Stimulated activated naive B cell treated with anti-CD40 and anti-IgM and Interleukin-4, amounts not matched to agents 10 μg/mL and 1 μg/mL and 100 μg/mL, for 72 hours (primary cell): ENCODE results near the gene TPR.
A peak's percentile ranks its signal among the peaks of the same experiment; 100 is the strongest.
"Not testable (repeated sequence)": the region's sequence is repeated elsewhere in the genome, so short reads cannot be mapped to it uniquely, and the experiment has no call there.

Experiments used
- ATAC-seq, 2 donors: fragments of 150-1000 bp; cut with Tn5 transposase; replicated peaks; 2 replicates each; pipeline ENCODE4 v1.10.0; 2021; ENCODE audit warnings: moderate library complexity in 1 of 2
- DNase-seq: peaks from one replicate; pipeline ENCODE4 v3.0.0; 2021
- H3K27ac Mint-ChIP-seq: one replicate; pipeline ENCODE4 v1.8.0; 2022; ENCODE audit warnings: mild to moderate bottlenecking, mixed read lengths
- H3K27me3 Mint-ChIP-seq, 2 donors: one replicate each; pipeline ENCODE4 v1.8.0; 2022; ENCODE audit warnings: mixed read lengths in 2 of 2
- H3K36me3 Mint-ChIP-seq, 2 donors: one replicate each; pipeline ENCODE4 v1.8.0; 2022; ENCODE audit warnings: mixed read lengths in 2 of 2, mild to moderate bottlenecking in 1 of 2
- H3K4me1 Mint-ChIP-seq, 2 donors: one replicate each; pipeline ENCODE4 v1.8.0; 2022; ENCODE audit warnings: mixed read lengths in 2 of 2, mild to moderate bottlenecking in 1 of 2
- H3K4me3 Mint-ChIP-seq, 2 donors: one replicate each; pipeline ENCODE4 v1.8.0; 2022; ENCODE audit warnings: mild to moderate bottlenecking in 2 of 2, mixed read lengths in 2 of 2, moderate library complexity in 1 of 2
- H3K9me3 Mint-ChIP-seq, 2 donors: one replicate each; pipeline ENCODE4 v1.8.0; 2022; ENCODE audit warnings: mixed read lengths in 2 of 2, mild to moderate bottlenecking in 1 of 2

Gene TPR

DNA sequence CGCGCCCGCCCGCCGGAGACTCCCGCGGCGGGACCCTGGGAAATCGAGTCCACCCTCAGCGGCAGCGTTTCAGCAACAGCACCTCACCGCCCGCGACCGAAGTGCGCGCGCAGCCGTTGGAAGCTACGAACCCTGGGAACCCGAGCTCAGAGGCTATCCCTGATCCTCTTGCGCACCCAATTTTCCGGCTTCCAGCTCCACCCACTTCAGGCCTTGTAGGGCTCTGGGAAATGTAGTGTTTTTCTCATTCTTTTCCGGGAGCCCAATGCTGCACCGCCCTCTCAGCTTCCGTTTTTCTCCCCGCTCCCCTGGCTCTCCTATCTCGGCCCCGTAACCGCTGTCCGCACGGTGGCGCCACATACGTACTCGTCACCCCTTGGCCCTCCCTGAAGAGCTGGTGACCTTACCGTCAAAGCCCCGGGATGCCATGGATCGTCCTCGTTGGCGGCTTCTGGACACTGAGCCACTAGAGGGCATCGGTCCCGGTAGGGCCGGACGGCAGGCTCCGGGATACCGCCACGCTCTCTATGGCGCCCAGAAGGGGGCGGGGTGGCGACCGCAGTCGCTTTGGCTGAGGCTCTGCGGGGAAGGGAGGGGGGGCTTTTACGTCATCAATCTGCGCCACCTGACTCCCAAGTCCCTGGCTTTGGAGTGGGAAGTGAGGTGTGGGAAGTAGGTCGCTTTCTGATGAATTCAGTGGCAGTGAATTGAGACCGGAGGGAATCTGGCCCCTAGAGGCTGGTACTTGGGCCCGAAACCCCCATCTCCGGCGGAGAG lies at the start of gene TPR, which contains the start of gene ODR4:
TPR (minus strand) TSS at position 102 of the 777 bp plus-strand sequence. CDS start 225 bp downstream, outside the sequence.
ODR4 (plus strand) TSS at position 687 of the 777 bp plus-strand sequence. CDS start 3,948 bp downstream, outside the sequence.
- Mint-ChIP-seq H3K36me3 (peaks cover 17 to 21% of the 10 kb centered on the region in 2 donors), H3K9me3 (no peaks in the 10 kb centered on the region), H3K27ac (peak within 1 kb of the TSS; percentile 99), H3K27me3 (no peaks in the 10 kb centered on the region), H3K4me1 (peaks cover 5 to 19% of the 10 kb centered on the region in 2 donors), H3K4me3 (peak within 1 kb of the TSS; percentile 95 to 98)
- peak; percentile 87 to 88 for ATAC-seq
- peak; percentile 98 for DNase-seq

GRCh38 chr1:186424539-186424938 lies 49.5 kb upstream of the TPR start:
- Mint-ChIP-seq H3K4me3 (no peak overlapping the region), H3K9me3 (no peaks in the 10 kb centered on the region), H3K27ac (no peak overlapping the region), H3K36me3 (peaks cover 6 to 21% of the 10 kb centered on the region in 2 donors), H3K27me3 (no peaks in the 10 kb centered on the region), H3K4me1 (no peaks in the 10 kb centered on the region)
- DNase-seq = no peak
- ATAC-seq = no peak

GRCh38 chr1:186421446-186421845 lies 46.4 kb upstream of the TPR start:
- Mint-ChIP-seq H3K4me1 (no peaks in the 10 kb centered on the region), H3K4me3 (no peak overlapping the region), H3K36me3 (peaks cover 11 to 29% of the 10 kb centered on the region in 2 donors), H3K9me3 (no peaks in the 10 kb centered on the region), H3K27me3 (no peaks in the 10 kb centered on the region), H3K27ac (no peak overlapping the region)
- ATAC-seq (no peak), DNase-seq (no peak)

DNA sequence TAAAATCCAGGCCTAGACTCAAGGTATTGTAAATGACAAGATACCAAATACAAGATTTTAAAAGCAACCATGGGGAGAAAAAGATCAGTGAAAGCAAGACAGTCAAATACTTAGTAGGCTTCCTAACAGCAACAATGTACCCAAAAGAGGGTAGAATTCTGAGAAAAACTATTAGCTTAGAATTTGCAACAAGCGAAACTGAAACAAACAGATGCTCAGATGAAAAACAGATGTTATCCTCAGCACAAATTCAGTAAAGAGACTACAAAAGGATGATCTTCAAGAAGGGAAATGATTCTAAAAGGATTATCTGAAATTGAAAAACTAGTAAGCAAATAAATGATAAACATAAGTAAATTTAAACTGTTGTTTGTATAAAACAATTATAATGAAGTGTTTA lies 45.9 kb upstream of the TPR start:
- H3K4me1 Mint-ChIP-seq = no peaks in the 10 kb centered on the region
- H3K36me3 Mint-ChIP-seq = peaks cover 11 to 25% of the 10 kb centered on the region in 2 donors
- no peak overlapping the region for H3K4me3 Mint-ChIP-seq
- H3K27me3 Mint-ChIP-seq = no peaks in the 10 kb centered on the region
- no peak overlapping the region for H3K27ac Mint-ChIP-seq
- DNase-seq (no peak), ATAC-seq (no peak)
- H3K9me3 Mint-ChIP-seq = no peaks in the 10 kb centered on the region

DNA sequence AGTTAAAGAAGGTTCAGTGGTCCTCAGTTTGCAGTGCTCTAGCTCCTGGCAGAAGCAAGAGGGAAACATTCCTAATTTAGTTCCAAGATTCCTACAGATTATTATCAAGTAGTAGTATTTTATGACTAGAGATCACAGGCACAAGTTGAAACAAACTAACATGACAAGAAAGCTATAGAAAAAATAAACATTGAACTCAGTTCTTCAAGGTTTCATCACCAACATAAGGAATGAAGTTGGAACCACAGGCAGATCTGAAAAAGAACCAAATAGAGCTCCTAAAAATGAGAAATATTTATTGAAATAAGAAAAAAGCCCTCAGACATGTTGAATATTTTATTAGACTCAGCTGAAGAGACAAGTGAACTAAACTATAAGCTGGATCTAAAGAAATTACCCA lies 45.3 kb upstream of the TPR start:
- Mint-ChIP-seq H3K27me3 (no peaks in the 10 kb centered on the region), H3K9me3 (no peaks in the 10 kb centered on the region), H3K36me3 (peaks cover 13 to 28% of the 10 kb centered on the region in 2 donors), H3K4me1 (no peaks in the 10 kb centered on the region), H3K27ac (no peak overlapping the region), H3K4me3 (no peak overlapping the region)
- ATAC-seq (no peak), DNase-seq (no peak)

GRCh38 chr1:186418503-186418902 lies 43.5 kb upstream of the TPR start:
- H3K27ac Mint-ChIP-seq = no peak overlapping the region
- H3K4me1 Mint-ChIP-seq = no peaks in the 10 kb centered on the region
- no peaks in the 10 kb centered on the region for H3K9me3 Mint-ChIP-seq
- peaks cover 14 to 29% of the 10 kb centered on the region in 2 donors for H3K36me3 Mint-ChIP-seq
- H3K4me3 Mint-ChIP-seq = no peak overlapping the region
- no peak for DNase-seq
- no peaks in the 10 kb centered on the region for H3K27me3 Mint-ChIP-seq
- no peak for ATAC-seq

DNA sequence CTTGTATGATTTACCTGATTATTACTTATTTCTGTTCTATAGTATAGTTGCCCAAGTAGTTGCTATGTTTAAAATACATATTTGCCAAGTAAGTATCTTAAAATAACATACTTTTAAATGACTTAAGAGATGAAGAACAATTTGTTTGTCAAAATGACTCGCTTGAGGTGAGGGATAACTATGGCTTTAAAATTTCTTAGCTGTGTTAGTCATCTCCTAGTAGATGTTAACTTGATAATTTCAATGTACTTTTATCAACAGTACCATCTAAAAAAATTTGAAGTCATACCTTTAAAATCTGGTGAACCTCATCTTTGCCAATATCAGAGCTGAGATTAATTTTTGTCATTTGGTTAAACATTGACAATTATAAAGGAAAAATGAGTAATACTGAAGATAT lies 38.3 kb upstream of the TPR start:
- ATAC-seq (no peak), DNase-seq (no peak)

DNA sequence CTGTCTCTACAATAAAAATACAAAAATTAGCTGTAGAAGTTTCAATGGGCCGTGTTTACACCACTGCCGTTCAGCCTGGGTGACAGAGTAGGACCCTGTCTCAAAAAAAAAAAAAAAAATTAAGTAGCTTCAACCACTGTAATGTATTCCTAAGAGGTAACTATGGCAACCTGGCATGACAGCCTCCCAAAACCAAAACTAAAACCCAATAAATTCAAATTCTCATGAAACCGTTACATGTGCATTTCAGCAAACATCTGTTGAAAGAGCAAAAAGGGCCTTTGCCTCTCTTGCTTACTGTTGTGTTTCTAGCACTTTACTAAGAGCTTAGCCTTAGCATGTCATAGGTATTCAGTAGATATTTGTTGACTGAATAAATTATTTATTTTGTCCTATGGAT lies 34.0 kb upstream of the TPR start:
- no peaks in the 10 kb centered on the region for H3K9me3 Mint-ChIP-seq
- H3K27me3 Mint-ChIP-seq = no peaks in the 10 kb centered on the region
- ATAC-seq (no peak), DNase-seq (no peak)
- no peak overlapping the region for H3K27ac Mint-ChIP-seq
- no peaks in the 10 kb centered on the region for H3K4me1 Mint-ChIP-seq
- peaks cover 10 to 15% of the 10 kb centered on the region in 2 donors for H3K36me3 Mint-ChIP-seq
- H3K4me3 Mint-ChIP-seq = no peak overlapping the region

More for the DNA sequence above, 38.3 kb upstream of the TPR start:
- Mint-ChIP-seq H3K9me3 (no peaks in the 10 kb centered on the region), H3K4me1 (no peaks in the 10 kb centered on the region), H3K27me3 (no peaks in the 10 kb centered on the region), H3K4me3 (no peak overlapping the region), H3K36me3 (peaks cover 3 to 4% of the 10 kb centered on the region in 2 donors), H3K27ac (no peak overlapping the region)

DNA sequence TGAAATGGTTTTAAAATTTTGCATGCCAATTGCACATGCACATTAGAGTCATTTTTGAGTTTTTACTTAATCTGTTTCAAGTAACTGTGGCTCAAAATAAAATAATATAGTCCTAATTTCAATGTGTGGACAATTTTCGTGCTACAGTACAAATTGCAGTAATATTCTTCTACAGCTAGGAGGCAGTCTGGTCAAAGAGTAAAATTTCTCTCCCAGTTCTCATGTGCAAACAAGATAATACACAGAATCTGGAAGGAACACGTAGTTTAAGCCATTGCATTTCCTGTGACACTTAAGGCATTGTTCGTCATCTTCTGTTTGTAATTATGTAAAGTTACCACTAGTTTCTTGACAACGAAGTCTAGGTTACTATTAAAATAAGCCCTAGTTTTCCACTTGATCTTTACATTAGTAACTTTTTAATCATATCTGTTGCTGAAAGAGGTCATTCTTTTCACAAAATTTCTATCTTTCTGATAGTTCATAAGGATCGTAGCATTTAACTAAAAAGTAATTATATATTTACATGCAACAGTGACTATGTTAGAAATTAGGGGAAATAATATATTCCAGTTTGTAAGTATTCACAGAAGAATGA lies 29.5 kb upstream of the TPR start:
- ATAC-seq (peak in 1 of 2 donors; percentile 16), DNase-seq (no peak)
- Mint-ChIP-seq H3K36me3 (peaks cover 23 to 37% of the 10 kb centered on the region in 2 donors), H3K4me3 (no peak overlapping the region), H3K27ac (no peak overlapping the region), H3K9me3 (no peaks in the 10 kb centered on the region), H3K4me1 (no peaks in the 10 kb centered on the region), H3K27me3 (no peaks in the 10 kb centered on the region)

GRCh38 chr1:186403632-186404031 lies 28.6 kb upstream of the TPR start:
- Mint-ChIP-seq H3K27ac (no peak overlapping the region), H3K27me3 (no peaks in the 10 kb centered on the region), H3K36me3 (peaks cover 23 to 37% of the 10 kb centered on the region in 2 donors), H3K4me1 (no peaks in the 10 kb centered on the region), H3K9me3 (no peaks in the 10 kb centered on the region), H3K4me3 (no peak overlapping the region)
- ATAC-seq (no peak), DNase-seq (no peak)

DNA sequence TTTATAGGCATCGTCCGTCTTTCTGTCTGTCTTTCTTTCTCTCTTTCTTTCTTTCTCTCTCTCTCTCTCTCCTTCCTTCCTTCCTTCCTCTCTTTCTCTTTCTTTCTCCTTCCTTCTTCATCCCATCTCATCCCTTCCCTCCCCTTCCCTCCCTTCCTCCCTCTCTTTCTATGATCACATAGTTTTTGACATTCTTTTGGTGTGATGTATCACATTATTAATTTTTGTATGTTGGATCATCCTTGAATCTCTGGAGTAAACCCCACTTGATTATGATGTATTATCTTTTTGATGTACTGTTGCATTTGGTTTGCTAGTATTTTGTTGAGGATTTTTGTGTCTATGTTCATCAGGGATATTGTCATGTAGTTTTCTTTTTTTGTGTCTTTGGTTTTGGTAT lies 26.4 kb upstream of the TPR start:
- ATAC-seq, H3K4me3 Mint-ChIP-seq, H3K27me3 Mint-ChIP-seq, H3K9me3 Mint-ChIP-seq, H3K4me1 Mint-ChIP-seq, DNase-seq, H3K27ac Mint-ChIP-seq: not testable (repeated sequence)
- H3K36me3 Mint-ChIP-seq = peaks cover 17 to 26% of the 10 kb centered on the region in 2 donors

- not testable (repeated sequence) for H3K27ac Mint-ChIP-seq, H3K27me3 Mint-ChIP-seq
- H3K36me3 Mint-ChIP-seq = peaks cover 22 to 30% of the 10 kb centered on the region in 2 donors
Observed at GRCh38 chr1:186392711-186393110, 17.7 kb upstream of the TPR start.

DNA sequence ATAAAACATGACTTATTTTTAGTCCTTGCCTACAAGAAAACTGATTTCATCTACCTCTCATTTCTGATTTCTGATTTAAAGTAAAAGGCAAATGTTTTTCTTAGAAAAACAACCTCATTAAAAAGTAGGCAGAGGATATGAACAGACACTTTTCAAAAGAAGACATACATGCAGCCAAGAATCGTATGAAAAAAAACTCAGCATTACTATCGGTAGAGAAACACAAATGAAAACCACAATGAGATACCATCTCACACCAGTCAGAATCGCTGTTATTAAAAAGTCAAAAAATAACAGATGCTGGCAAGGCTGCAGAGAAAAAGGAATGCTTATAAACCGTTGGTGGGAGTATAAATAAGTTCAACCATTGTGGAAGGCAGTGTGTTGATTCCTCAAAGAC lies 16.8 kb upstream of the TPR start:
- Mint-ChIP-seq H3K4me1 (no peaks in the 10 kb centered on the region), H3K9me3 (no peaks in the 10 kb centered on the region), H3K36me3 (peaks cover 22 to 34% of the 10 kb centered on the region in 2 donors), H3K27ac (no peak overlapping the region), H3K4me3 (no peak overlapping the region), H3K27me3 (no peaks in the 10 kb centered on the region)
- no peak for DNase-seq
- ATAC-seq = no peak

More at GRCh38 chr1:186392711-186393110, 17.7 kb upstream of the TPR start:
- DNase-seq, H3K9me3 Mint-ChIP-seq, H3K4me3 Mint-ChIP-seq, H3K4me1 Mint-ChIP-seq, ATAC-seq: not testable (repeated sequence)

- Mint-ChIP-seq H3K27me3 (no peaks in the 10 kb centered on the region), H3K4me1 (no peaks in the 10 kb centered on the region), H3K9me3 (no peaks in the 10 kb centered on the region), H3K27ac (no peak overlapping the region), H3K36me3 (peaks cover 21 to 32% of the 10 kb centered on the region in 2 donors), H3K4me3 (no peak overlapping the region)
- DNase-seq = no peak
- no peak for ATAC-seq
Observed at GRCh38 chr1:186390925-186391324, 15.9 kb upstream of the TPR start.
